MM.1S (cell line): Measurements from ENCODE around the gene CAPN12.

Experiments used
- EZH2 ChIP-seq: fragments of 300-600 bp; sonication (generic); optimal IDR thresholded peaks from 2 replicates; pipeline ENCODE3; 2017; ENCODE audit warnings: low read depth, mild to moderate bottlenecking, antibody characterized with exemption, low read length, mixed read lengths
- EZH2phosphoT487 ChIP-seq: fragments of 300-600 bp; sonication (generic); IDR thresholded peaks from 2 replicates; pipeline ENCODE4 v1.6.1; 2018; ENCODE audit warnings: antibody characterized with exemption, low read length
- TF ChIP-seq, protein P1 (sequence below): fragments of 300-600 bp; sonication (generic); IDR thresholded peaks from 2 replicates; pipeline ENCODE4 v1.5.1; 2016; ENCODE audit warnings: antibody characterized with exemption, low read length, mixed read lengths

DNA sequence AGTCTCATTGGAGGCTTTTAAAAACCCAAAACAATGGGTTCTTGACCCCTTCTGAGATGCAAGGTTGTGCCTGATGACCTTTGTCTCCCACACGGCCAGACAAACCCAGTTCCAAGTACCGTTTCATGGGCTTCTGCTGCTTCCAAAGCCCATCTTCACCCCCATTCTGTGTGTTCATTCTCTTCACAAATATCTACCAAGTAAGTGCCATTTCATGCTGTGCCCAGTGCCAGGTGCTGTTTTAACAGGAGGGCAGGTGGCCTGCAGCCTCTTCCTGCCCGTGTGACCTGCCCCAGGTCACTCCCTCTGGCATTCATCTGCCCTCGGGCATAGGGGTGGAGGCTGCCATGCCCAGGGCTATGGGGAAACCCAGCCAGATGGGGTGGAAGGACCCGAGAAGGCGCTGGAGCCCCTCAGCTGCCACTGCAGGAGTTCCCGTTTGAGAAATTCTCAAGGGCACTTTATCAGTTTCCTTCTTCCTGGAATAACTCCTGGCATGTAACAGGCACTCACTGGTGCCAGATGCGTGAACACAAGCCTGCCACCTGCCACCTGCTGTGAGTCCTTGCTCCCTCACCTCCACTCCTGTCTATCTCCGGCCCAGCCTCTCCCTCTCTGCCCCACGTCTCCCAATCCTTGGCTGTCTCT lies 12.5 kb downstream of the CAPN12 start:
- TF ChIP-seq, protein P1, sequence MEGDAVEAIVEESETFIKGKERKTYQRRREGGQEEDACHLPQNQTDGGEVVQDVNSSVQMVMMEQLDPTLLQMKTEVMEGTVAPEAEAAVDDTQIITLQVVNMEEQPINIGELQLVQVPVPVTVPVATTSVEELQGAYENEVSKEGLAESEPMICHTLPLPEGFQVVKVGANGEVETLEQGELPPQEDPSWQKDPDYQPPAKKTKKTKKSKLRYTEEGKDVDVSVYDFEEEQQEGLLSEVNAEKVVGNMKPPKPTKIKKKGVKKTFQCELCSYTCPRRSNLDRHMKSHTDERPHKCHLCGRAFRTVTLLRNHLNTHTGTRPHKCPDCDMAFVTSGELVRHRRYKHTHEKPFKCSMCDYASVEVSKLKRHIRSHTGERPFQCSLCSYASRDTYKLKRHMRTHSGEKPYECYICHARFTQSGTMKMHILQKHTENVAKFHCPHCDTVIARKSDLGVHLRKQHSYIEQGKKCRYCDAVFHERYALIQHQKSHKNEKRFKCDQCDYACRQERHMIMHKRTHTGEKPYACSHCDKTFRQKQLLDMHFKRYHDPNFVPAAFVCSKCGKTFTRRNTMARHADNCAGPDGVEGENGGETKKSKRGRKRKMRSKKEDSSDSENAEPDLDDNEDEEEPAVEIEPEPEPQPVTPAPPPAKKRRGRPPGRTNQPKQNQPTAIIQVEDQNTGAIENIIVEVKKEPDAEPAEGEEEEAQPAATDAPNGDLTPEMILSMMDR, result no peak
- TF ChIP-seq EZH2phosphoT487, result no peak
- TF ChIP-seq EZH2, result no peak
